Activated T-cell treated with anti-CD3 and anti-CD28 coated beads, Interleukin-2, amount 50 U/mL, for 48 hours (primary cell): ENCODE measurements around the gene NCR2.
"Not testable (repeated sequence)": the region's sequence is repeated elsewhere in the genome, so short reads cannot be mapped to it uniquely, and the experiment has no call there.

Source experiments
- DNase-seq, 2 experiments: peaks; one replicate each; pipeline ENCODE4 v3.0.0-alpha.2; 2020

NCR2 gene, protein sequence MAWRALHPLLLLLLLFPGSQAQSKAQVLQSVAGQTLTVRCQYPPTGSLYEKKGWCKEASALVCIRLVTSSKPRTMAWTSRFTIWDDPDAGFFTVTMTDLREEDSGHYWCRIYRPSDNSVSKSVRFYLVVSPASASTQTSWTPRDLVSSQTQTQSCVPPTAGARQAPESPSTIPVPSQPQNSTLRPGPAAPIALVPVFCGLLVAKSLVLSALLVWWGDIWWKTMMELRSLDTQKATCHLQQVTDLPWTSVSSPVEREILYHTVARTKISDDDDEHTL

DNA sequence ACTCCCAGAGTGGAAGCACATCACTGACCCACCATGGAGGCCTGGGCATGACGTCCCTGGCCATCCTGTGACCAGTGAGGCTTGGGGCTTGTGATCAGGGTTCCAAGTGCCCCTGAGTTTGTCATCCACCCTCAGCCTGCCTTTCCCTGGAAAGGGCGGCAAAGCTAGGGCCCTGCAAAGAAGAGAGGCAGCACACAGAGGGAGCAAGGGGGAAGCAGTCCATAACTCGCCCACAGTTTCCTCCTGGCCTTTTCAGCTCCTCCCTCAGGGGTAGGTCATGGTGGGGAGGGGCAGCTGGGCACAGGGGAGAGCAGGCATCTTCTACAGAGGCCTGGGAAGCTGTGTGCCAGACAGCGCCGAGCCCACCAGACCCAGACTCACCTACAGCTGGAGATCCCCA lies at the start of gene NCR2:
NCR2 (plus strand) TSS at position 313 of the 400 bp plus-strand sequence. CDS start 269 bp downstream, outside the sequence.
- no peak for DNase-seq

DNA sequence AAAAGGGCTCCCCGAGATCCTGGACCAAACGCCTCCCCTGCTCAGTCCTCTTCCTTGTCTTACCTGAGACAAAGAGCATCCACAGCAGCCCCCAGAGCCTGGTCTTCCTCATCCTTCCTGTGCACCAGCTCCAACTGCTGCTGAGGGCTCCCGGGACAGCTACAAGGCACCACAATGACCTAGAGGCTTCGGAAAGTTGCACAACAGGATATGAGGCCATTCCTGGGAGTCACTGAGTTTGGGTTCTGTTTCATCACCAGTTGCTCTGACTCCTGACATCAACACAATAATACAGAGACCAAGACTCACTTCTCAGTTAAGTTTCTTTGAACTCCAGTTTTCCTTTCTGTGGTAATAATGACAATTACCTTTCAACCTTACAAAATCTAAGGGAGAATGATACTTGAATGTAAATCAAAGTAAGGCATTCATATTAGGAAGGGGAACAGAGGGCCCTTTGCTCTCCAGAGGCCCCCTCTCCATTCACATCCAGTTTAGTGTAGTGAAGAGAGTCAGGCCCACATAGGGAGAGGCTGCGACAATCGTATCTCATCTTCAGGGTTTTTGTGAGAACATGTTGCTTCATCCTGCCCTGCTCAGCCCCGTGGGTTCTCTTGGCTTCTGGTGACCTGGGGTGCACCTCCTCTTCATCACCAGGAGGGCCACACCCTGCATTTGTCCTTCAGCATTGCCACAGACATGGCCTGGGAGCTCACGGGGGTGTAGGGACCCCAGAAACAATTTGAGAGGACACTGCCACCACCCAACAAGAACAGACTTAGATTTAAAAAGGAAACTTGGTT lies 48.7 kb upstream of the NCR2 start, which contains the start of gene TREM1:
TREM1 (minus strand) TSS at position 139 of the 803 bp plus-strand sequence; CDS start at position 112, 27 bp downstream.
- no peak for DNase-seq

DNA sequence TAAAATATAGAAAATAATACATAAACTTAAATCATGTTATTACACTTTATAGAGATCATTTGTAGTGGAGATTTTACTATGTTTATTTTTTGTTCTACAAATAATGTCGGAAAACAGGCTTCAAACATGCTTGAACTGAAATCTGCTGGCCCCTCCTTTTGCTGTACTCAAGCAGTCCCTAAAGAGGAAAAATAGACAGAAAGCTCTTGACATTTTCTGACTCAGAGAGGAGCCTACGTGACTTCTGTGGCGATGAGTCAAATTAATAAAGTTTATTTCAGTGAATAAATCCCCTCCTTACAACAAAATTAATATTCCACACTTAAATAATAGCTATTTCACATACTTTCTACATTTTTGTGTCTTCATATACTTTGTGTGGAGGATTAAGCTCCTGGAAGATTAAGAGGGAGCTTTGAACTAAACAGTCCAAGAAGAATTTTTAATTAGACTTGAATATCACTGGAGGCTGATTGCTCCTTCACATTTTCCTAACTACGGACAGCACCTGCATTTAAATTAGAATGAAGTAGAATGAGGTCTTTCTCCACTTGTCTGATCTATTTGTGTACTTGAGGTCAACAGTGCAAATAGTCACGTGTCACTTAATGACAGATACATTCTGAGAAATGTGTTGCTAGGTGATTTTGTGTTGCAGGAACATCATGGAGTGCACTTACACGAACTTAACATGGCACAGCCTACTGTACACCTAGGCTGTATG lies 47.2 kb upstream of the NCR2 start:
- no peak for DNase-seq

DNA sequence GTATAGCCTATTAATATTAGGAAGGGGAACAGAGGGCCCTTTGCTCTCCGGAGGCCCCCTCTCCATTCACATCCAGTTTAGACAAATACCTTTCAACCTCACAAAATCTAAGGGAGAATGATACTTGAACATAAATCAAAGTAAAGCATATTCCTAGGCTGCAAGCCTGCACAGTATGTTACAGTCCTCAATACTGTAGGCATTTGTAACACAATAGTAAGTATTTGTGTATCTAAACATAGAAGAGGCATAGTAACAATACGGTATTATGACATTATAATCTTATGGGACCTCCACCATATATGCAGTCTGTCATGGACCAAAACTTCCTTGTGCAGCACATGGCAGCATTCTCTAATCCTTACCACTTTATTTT lies 46.7 kb upstream of the NCR2 start:
- no peak for DNase-seq

DNA sequence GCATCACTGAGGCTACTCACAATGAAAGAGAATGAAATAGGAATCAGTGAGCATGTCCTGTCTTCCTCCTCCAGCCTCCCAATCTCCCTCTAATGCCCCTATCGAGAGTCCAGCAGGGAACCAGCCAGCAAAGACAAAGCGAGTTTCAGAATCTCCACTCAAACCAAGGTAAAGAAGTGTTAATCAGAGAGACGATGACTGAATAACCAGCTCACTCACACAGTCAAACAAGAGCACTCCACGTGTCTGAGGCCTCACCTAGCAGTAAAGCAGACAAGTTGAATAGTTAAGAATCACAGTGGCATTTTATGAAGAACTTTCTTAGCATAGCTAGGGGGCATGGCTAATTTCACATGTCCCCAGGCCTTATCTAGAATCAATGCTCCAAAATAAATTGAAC lies 45.6 kb upstream of the NCR2 start:
- no peak for DNase-seq

DNA sequence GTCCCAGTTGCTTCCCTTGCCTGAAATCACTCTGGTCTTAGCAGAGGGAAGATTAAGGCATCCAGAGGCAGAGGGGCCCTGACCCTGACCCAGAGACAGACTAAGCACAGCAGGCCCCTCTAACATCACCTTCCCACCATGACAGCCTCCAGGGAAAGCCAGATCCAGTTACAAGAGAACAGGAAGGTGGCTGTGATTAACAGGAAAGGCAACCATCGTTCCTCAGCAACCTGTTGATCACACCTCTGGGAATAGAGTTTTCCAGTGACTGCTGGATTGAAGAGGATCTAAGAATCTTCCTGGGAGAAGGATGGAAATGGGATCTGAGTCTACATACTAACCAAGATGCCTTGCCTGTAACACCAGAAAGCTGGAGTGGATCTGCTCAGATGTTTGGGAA lies 43.7 kb upstream of the NCR2 start:
- no peak for DNase-seq

DNA sequence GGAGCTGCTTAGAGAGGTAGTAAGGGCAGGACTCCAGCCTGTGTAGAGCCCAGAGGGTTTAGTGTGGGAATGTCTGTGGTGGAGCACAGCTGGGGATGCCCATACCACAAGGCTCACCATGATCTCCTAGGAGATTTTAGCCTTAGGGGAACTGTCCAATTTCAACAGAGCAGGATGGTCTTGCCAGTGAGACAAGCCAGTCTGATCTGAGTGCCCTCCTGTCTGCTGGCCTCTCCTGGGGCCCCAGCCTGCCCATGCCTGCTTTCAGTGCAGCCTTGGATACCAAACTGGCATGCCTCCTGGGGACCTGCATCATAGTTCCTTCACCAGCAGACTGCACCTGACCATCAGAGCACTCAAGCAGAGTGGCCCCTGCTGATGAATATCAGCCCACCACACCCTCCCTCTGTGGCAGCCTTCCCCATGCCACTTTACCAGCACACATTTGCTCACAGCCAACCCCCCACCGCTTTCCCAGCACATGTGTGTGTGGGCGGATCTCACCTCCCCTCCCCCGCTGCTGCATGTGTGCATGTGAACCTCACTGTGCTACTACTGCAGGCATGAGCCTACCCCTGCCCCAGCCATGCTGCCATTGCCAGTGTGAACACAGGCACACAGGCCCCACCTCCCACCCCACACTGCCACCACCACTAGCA lies 41.1 kb upstream of the NCR2 start:
- DNase-seq, result no peak

DNA sequence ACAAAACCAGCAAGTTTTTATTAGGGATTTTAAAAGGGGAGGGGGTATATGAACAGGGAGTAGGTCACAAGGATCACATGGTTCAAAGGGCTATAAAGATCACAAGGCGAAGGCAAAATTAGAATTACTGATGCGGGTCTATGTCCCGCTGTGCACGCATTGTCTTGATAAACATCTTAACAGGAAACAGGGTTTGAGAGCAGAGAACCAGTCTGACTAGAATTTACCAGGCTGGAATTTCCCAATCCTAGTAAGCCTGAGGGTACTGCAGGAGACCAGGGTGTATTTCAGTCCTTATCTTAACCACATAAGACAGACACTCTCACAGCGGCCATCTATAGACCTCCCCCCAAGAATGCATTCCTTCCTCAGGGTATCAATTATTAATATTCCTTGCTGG lies 38.2 kb upstream of the NCR2 start:
- not testable (repeated sequence) for DNase-seq

DNA sequence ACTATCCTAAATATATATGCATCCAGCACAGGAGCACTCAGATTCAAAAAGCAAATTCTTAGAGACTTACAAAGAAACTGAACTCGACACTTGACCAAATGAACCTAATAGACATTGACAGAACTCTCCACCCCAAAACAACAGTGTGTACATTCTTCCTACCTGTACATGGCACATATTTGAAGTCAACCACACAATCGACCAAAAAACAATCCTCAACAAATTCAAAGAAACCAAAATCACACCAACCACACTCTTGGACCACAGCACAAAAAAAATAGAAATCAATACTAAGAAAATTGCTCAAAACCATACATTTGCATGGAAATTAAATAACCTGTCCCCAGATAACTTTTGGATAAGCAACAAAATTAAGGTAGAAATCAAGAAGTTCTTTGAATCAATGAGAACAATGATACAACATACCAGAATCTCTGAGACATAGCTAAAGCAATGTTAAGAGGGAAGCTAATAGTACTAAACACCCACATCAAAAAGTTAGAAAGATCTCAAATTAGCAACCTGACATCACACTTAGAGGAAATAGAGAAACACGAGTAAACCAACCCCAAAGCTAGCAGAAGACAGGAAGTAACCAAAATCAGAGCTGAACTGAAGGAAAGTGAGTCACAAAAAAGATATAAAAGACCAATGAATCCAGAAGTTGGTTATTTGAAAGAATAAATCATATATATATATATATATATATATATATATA lies 36.5 kb upstream of the NCR2 start:
- DNase-seq, result no peak

DNA sequence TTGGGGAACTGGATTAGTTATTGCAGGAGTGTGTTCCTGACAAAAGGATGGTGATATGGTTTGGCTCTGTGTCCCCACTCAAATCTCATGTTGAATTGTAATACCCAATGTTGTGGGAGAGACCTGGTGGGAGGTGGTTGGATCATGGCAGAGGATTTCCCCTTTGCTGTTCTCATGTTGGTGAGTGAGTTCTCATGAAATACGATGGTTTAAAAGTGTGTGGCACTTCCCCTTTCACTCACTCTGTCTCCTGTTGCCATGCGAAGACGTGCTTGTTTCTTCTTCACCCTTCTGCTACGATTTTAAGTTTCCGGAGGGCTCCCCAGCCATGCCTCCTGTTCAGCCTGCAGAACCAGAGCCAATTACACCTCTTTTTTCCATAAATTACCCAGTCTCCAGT lies 32.8 kb upstream of the NCR2 start:
- DNase-seq, result no peak

DNA sequence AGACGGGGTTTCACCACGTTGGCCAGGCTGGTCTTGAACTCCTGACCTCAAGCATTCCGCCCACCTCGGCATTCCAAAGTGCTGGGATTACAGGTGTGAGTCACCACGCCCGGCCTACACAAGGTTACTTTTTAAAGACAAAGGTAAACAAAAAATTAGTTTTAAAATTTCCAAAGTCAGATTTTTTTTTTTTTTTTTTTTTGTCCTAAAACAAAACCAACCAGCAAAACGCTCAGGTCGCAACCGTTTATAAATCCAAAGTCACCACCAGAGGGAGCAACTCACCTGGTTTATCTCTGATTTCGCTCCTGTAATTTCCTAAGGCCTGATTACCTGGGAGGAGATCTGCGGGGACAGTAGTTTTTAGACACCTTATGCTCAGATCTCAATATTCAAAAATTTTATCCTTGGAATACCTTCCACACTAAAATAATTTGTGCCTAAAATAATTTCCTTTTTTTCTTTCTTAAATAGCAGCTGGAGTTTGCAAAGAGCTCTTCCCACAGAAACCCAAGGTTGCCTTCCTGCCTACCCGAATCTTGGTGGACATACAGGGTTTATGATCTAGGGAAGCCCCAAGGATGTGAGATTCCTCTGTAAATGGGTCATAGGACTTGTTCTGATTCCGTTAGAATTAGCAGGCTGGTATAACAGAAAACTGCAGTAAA lies 29.1 kb upstream of the NCR2 start:
- no peak for DNase-seq

DNA sequence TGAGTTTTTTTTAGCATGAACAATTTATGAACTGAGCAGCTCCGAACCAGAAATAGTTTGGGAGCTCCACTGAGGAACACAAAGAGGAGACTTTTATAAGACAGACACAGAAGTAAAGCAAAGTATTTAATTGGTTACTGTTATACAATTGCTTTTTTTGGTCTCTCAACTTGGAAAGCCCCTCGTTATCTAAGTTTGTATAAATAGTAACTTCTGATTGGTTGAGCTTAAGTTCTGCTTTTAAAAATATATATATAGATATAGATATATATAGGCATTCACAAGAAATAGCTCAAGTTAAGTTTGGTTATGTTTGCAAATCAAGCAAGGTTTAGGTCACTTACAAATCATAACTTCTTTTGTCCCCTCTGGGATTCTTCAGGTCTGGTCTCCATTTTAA lies 20.2 kb upstream of the NCR2 start:
- no peak for DNase-seq

DNA sequence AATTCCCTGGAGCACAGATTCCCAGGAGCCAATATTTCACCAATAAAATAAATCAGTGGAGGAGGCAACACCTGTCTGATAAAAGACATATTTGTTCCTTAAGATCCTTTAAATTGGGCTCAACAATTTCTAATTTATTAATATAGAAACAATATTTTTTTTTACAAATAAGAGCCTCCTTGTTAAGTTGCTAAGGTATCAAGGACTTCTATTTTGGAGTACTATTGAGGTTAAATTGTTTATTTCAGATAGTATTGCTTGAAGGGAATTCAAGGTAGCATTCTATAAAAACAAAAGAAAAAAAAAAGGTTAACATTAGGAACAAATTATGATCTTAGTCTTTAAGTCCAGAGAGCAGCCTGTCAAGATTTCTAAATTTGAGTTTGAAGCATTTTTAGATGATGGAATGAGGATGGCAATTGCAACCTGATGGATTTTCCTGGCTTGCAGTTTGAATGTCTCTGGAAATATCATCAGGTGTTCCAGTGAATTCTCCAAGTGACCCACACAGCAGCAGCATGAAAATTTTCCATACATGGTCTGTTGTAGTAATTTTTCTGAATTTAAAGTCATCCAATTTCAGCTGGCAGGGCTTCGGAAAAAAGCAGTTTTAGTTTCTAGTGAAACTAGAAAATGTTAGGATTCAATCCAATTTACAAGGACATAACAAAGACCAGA lies 19.3 kb upstream of the NCR2 start:
- DNase-seq, result no peak

DNA sequence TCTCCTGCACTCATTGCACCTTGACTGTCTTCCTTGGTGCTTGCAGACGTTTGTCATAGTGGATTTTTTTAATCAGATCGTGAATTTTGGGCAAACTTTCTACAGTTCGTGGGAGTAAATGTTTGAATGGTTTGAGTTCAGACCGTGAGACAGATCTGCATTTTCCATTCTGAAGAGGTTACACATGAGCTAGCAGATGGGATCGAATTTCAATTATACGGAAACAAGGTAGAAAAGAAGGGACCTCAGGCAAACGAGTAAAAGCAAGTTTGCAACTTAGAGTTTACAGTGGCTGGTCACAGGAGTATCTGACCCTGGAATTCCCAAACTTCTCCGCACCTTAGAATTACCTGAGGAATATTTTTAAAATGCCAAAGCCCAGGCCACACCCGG lies 17.2 kb upstream of the NCR2 start:
- no peak for DNase-seq

DNA sequence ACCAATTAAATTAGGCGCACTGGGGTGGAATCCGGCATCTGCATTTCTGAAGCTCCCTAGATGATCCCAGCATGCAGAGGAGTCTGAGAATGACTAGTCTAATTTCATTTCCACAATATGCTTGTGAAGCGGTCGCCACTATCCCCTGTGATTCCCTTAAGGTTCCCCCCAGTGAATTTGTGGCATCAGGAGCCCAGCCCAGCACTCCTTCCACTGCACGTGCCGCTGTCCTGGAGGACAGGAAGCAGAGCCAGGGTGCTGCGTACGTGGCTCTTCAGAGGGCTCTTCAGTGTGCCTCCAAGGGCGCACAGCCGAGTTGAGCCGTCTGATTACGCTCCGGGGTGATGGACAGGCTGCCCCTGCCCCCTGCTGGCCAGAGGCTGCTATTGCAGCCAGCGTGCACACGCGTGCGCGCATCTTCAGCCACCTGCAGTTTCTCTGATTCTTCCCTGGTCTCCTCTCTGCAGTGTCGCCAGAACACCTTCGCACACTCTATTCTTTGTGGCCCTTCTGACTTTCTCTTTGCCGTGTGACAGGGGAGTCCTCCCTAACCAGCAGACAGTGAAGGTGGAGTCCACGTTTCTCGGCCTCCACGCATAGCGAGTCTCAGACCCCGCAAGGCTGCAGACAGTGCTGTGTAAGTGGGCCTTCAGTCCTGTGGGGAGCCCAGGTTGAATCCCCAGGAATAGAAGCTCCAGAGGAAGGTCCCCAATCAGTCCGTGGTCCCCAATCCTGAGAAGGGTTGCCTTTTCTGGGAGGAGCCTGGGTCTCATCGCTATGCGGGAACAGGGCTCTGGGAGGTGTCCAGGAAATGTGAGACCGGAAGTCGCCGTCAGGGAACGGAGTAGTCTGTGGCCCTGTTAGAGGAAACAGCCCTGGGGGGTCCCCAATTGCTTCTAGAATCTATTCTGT lies 16.5 kb upstream of the NCR2 start:
- peak; percentile 84 to 90 for DNase-seq

DNA sequence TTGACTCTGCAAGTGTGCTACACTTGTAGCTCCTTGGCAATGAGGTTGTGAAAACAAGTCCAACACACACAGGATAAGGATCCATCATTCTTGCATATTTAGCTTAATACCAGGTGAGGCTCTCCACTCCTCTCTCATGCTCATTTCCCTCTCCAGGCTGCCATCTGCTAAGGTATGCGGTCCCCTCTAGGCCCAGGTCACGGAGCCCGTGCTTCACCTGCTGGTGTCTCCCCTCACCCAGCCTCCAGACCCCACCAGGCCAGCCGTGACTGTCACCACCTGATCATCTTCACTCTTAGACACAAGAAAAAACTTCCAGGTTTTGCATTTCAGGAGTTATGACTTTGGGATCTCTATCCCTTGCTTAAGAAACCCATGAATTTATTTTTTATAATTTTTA lies 14.2 kb upstream of the NCR2 start:
- no peak for DNase-seq

DNA sequence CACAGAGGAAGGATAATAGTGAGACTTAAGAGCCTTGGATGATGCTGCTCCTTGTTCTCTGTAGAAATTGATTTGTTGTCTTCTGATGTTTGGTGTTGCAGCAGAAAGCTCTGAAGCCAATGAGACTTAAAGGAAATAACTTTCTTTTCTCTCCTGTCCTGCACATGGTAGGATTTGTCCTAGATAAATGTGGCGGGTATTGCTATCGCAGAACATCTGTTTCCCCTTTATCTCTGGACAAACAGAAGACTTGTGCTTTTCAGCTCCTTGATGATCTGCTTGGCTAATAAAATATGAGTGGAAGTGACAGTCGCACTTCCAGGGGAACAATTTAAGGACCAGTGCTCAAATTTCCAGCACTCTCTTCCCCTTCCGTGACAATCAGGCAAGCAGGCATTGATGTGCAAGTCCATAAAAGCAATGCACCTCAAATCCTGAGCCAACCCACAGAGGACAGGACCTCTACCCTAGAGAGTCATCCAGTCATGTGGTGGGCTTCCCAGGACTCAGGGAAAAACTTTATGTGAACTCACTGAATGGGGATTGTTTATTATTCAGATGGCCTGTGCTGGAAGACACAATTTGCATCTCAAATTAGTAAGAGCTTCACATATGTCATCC lies 9.9 kb upstream of the NCR2 start:
- no peak for DNase-seq

DNA sequence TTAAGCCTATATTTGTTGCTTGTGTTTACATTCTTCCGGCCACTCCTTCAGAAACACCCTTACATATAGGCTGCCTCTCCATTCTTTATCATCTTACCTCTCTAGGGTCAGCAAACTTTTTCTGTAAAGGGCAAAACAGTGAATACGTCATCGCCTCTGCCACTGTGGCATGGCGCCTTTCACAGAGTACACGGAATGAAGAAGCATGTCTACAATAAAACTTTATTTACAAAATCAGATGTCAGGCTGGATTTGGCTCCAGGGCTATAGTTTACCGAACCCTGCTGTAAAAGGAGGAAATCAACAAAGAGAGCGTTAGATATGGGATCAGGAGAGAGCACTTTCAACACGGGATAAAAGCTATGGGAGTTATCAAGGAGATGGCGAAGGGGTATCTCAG lies 9.3 kb upstream of the NCR2 start:
- no peak for DNase-seq

DNA sequence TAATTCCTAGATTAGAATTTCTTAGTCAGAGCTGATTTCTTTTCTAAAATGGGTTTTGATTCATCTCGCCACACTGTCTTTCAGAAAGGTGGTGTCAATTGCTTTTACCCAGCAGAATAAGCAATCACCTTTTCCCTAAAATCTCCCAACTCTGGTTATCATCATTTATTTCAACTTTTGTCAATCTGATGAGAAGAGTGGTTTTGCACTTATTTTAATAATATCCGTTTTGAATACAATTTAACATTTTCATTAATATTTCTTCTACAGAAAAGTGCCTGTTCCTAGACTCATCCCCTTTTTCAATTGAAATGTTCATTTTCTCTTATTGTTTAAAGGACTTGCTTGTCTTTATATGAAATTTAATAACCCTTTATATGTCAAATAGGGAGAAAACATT lies 8.2 kb upstream of the NCR2 start:
- no peak for DNase-seq
